WTC11 (cell line): ENCODE results near the gene CBX6. TPM values are rescaled to one million over a fixed set of nuclear protein-coding genes. Genes with fewer than 3 reads are reported as not detected.

ENCODE experiments used
- ATAC-seq: fragments of 200-7000 bp; cut with Tn5 transposase; 2 replicates; pipeline ENCODE4 v1.10.0; 2021; ENCODE audit warnings: mild to moderate bottlenecking, moderate library complexity
- CTCF ChIA-PET: fragments of 300-600 bp; sonication (Branson Sonifier 250); formaldehyde crosslinking; loops from one replicate; lab custom pipeline; 2021; ENCODE audit warnings: antibody characterized with exemption; lab: Charles Lee
- POLR2A ChIA-PET: fragments of 350-600 bp; sonication (Branson Sonifier 250); formaldehyde crosslinking; loops from one replicate; lab custom pipeline; 2021; ENCODE audit warnings: antibody characterized with exemption; lab: Charles Lee
- DNase-seq: peaks from one replicate; pipeline ENCODE4 v3.0.0; 2021; ENCODE audit warnings: low spot score
- H3K27ac Mint-ChIP-seq: 2 replicates; pipeline ENCODE4 v1.8.0; 2021; ENCODE audit warnings: mixed read lengths
- H3K27me3 Mint-ChIP-seq: 2 replicates; pipeline ENCODE4 v1.8.0; 2021; ENCODE audit warnings: low read depth, mild to moderate bottlenecking, moderate library complexity, mixed read lengths
- H3K36me3 Mint-ChIP-seq: 2 replicates; pipeline ENCODE4 v1.8.0; 2021; ENCODE audit warnings: mixed read lengths
- H3K4me1 Mint-ChIP-seq: 2 replicates; pipeline ENCODE4 v1.8.0; 2022; ENCODE audit warnings: mixed read lengths
- H3K4me3 Mint-ChIP-seq: 2 replicates; pipeline ENCODE4 v1.8.0; 2021; ENCODE audit warnings: mild to moderate bottlenecking, moderate library complexity, mixed read lengths
- H3K9me3 Mint-ChIP-seq: 2 replicates; pipeline ENCODE4 v1.8.0; 2021; ENCODE audit warnings: mixed read lengths
- CBFB ChIP-seq: sonication (generic); formaldehyde crosslinking; IDR thresholded peaks from 2 replicates; pipeline ENCODE4 v1.8.1; 2022; ENCODE audit warnings: mild to moderate bottlenecking, low read depth, missing genetic modification reagents
- CREB1 ChIP-seq: sonication (generic); formaldehyde crosslinking; IDR thresholded peaks from 2 replicates; pipeline ENCODE4 v1.8.0; 2023; ENCODE audit warnings: mild to moderate bottlenecking, missing genetic modification reagents
- FOXJ3 ChIP-seq: sonication (generic); formaldehyde crosslinking; IDR thresholded peaks from 2 replicates; pipeline ENCODE4 v1.9.0; 2021; ENCODE audit warnings: missing genetic modification reagents, mild to moderate bottlenecking, borderline replicate concordance
- FOXK1 ChIP-seq: sonication (generic); formaldehyde crosslinking; IDR thresholded peaks from 2 replicates; pipeline ENCODE4 v1.8.0; 2022; ENCODE audit warnings: mild to moderate bottlenecking, moderate library complexity, missing genetic modification reagents
- FOXP1 ChIP-seq: sonication (generic); formaldehyde crosslinking; IDR thresholded peaks from 2 replicates; pipeline ENCODE4 v1.8.0; 2022; ENCODE audit warnings: missing genetic modification reagents, mild to moderate bottlenecking, moderate library complexity, borderline replicate concordance
- GABPB1 ChIP-seq: sonication (generic); formaldehyde crosslinking; IDR thresholded peaks from 2 replicates; pipeline ENCODE4 v1.8.1; 2023; ENCODE audit warnings: mild to moderate bottlenecking, missing genetic modification reagents
- GRHL2 ChIP-seq: fragments of 250-450 bp; sonication (Bioruptor Pico); IDR thresholded peaks from 2 replicates; pipeline ENCODE4 v1.8.0; 2022; ENCODE audit warnings: mild to moderate bottlenecking, moderate library complexity; ENCODE audit not compliant: insufficient replicate concordance, severe bottlenecking
- GTF2I ChIP-seq: fragments of 250-450 bp; sonication (Bioruptor Pico); conservative IDR thresholded peaks from 2 replicates; pipeline ENCODE4 v1.4.0; 2021; ENCODE audit warnings: mild to moderate bottlenecking
- IRF2 ChIP-seq: sonication (generic); formaldehyde crosslinking; IDR thresholded peaks from 2 replicates; pipeline ENCODE4 v1.8.0; 2022; ENCODE audit warnings: low read depth, missing genetic modification reagents, borderline replicate concordance
- SMAD3 ChIP-seq: sonication (generic); formaldehyde crosslinking; IDR thresholded peaks from 2 replicates; pipeline ENCODE4 v1.8.0; 2022; ENCODE audit warnings: missing genetic modification reagents, mild to moderate bottlenecking, borderline replicate concordance
- TCF7 ChIP-seq: sonication (generic); formaldehyde crosslinking; IDR thresholded peaks from 2 replicates; pipeline ENCODE4 v1.8.0; 2022; ENCODE audit warnings: mild to moderate bottlenecking, low read depth, missing genetic modification reagents, moderate library complexity
- TP53 ChIP-seq: sonication (generic); formaldehyde crosslinking; IDR thresholded peaks from 2 replicates; pipeline ENCODE4 v1.8.1; 2023; ENCODE audit warnings: mild to moderate bottlenecking, missing genetic modification reagents
- ZNF263 ChIP-seq: sonication (generic); formaldehyde crosslinking; IDR thresholded peaks from 2 replicates; pipeline ENCODE4 v1.8.1; 2022; ENCODE audit warnings: low read depth, mild to moderate bottlenecking, moderate library complexity, missing genetic modification reagents
- ZNF281 ChIP-seq: sonication (generic); formaldehyde crosslinking; IDR thresholded peaks from 2 replicates; pipeline ENCODE4 v1.8.0; 2023; ENCODE audit warnings: mild to moderate bottlenecking, missing genetic modification reagents
- ZNF396 ChIP-seq: fragments of 250-450 bp; sonication (Bioruptor Pico); IDR thresholded peaks from 2 replicates; pipeline ENCODE4 v1.8.0; 2021; ENCODE audit warnings: mild to moderate bottlenecking, moderate library complexity, borderline replicate concordance
- ZNF423 ChIP-seq: fragments of 250-450 bp; sonication (Bioruptor Pico); IDR thresholded peaks from 2 replicates; pipeline ENCODE4 v2.1.2; 2022; ENCODE audit warnings: mild to moderate bottlenecking, moderate library complexity
- ZSCAN18 ChIP-seq: fragments of 250-450 bp; sonication (Bioruptor Pico); IDR thresholded peaks from 2 replicates; pipeline ENCODE4 v2.1.2; 2022; ENCODE audit warnings: mild to moderate bottlenecking, moderate library complexity
- total RNA-seq: library from RNA; stranded (reverse); gene quantifications from 3 replicates; pipeline ENCODE4 v1.2.3, GENCODE V29; 2021
- TF ChIP-seq, protein P1 (sequence below): sonication (generic); formaldehyde crosslinking; IDR thresholded peaks from 2 replicates; pipeline ENCODE4 v1.8.1; 2023; ENCODE audit warnings: mild to moderate bottlenecking, missing genetic modification reagents
- TF ChIP-seq, protein P2 (sequence below): fragments of 250-450 bp; sonication (Bioruptor Pico); conservative IDR thresholded peaks from 2 replicates; pipeline ENCODE4 v1.9.0; 2021; ENCODE audit warnings: mild to moderate bottlenecking
- TF ChIP-seq, protein P3 (sequence below): sonication (generic); formaldehyde crosslinking; IDR thresholded peaks from 2 replicates; pipeline ENCODE4 v1.8.1; 2022; ENCODE audit warnings: low read depth, mild to moderate bottlenecking, moderate library complexity, missing genetic modification reagents, borderline replicate concordance
- TF ChIP-seq, protein P4 (sequence below): fragments of 250-450 bp; sonication (Bioruptor Pico); IDR thresholded peaks from 2 replicates; pipeline ENCODE4 v1.9.0; 2021; ENCODE audit warnings: mild to moderate bottlenecking
- TF ChIP-seq, protein P5 (sequence below): sonication (generic); formaldehyde crosslinking; IDR thresholded peaks from 2 replicates; pipeline ENCODE4 v1.8.0; 2023; ENCODE audit warnings: missing genetic modification reagents

CBX6 gene
- total RNA-seq, 1 experiment from 2014 or later, result 27.0 TPM

GRCh38 chr22:38879108-38879729 is 7.2 kb upstream of the CBX6 start:
- peaks cover 15% of the 10 kb centered on the region for H3K4me1 Mint-ChIP-seq
- H3K36me3 Mint-ChIP-seq, result no peaks in the 10 kb centered on the region; the same call in 1 of the 2 replicates
- no peak overlapping the region for H3K27ac Mint-ChIP-seq
- TF ChIP-seq GABPB1, result no peak
- TF ChIP-seq, protein P1, sequence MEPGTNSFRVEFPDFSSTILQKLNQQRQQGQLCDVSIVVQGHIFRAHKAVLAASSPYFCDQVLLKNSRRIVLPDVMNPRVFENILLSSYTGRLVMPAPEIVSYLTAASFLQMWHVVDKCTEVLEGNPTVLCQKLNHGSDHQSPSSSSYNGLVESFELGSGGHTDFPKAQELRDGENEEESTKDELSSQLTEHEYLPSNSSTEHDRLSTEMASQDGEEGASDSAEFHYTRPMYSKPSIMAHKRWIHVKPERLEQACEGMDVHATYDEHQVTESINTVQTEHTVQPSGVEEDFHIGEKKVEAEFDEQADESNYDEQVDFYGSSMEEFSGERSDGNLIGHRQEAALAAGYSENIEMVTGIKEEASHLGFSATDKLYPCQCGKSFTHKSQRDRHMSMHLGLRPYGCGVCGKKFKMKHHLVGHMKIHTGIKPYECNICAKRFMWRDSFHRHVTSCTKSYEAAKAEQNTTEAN (CRISPR knock-in tag), result no peak
- TF ChIP-seq SMAD3 (CRISPR knock-in tag), result no peak
- TF ChIP-seq, protein P2, sequence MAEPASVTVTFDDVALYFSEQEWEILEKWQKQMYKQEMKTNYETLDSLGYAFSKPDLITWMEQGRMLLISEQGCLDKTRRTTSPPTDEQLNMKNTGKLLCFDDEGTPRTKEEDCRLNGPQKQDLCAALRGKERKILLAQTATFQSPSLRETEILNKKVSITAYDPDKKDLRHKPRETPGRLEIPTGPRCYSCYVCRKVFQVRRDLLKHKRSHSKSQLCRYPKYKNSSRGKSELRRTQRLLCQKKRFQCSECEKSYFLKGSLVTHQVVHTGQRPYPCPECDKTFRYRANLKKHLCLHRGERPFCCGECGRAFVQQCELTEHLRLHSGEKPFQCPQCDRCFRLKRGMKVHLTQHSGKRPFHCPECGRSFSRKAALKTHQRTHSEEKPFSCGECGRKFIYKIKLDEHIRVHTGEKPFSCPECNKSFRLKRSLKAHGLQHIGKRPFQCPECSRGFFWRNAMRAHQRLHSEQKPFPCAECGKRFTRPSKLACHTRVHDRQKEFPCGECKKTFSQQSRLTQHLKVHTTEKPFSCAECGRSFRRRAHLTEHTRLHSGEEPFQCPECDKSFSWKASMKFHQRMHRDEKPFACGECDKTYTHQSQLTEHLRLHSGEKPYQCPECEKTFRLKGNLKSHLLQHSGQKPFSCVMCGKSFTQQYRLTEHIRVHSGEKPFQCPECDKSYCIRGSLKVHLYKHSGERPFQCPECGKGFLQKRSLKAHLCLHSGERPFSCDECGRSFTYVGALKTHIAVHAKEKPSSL (CRISPR knock-in tag), result no peak
- no peak for TF ChIP-seq ZNF396 (CRISPR knock-in tag)
- TF ChIP-seq ZSCAN18 (CRISPR knock-in tag), result no peak
- no peak for TF ChIP-seq ZNF263 (CRISPR knock-in tag)
- no peak for TF ChIP-seq CREB1
- no peak for TF ChIP-seq GTF2I
- TF ChIP-seq FOXJ3 (CRISPR knock-in tag), result no peak
- no peak for TF ChIP-seq IRF2
- H3K4me3 Mint-ChIP-seq, result no peak overlapping the region
- CTCF ChIA-PET, result interaction anchor here (0.6 to 1.5 kb wide), 3 partner anchors 9 to 256 kb away, joined by 3 to 8 read pairs (median 4); no protein-coding TSS in a partner anchor
- POLR2A ChIA-PET, result no interaction called here
- DNase-seq, result no peak
- peaks cover 18% of the 10 kb centered on the region for H3K27me3 Mint-ChIP-seq
- no peak for ATAC-seq
- H3K9me3 Mint-ChIP-seq, result no peaks in the 10 kb centered on the region

DNA sequence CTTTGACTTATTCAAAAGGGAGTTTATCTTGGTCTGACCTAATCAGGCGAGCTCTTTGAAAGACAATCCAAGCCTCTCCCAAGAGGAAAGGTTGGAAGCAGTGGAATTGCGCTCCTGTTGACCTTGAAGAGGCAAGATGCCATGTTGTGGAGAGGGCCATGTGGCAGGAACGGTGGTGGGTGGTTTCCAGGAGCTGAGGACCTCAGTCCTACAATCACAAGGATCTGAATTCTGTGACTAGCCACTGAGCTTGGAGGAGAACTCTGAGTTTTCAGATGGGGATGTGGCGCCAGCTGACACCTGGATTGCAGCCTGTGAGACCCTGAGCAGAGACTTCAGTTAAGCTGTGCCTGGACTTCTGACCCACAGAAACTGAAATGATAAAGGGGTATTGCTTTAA is 6.0 kb upstream of the CBX6 start:
- Mint-ChIP-seq H3K9me3 (no peaks in the 10 kb centered on the region), H3K4me1 (peaks cover 27% of the 10 kb centered on the region), H3K27ac (no peak overlapping the region), H3K27me3 (peaks cover 18% of the 10 kb centered on the region), H3K36me3 (no peaks in the 10 kb centered on the region; the same call in 1 of the 2 replicates), H3K4me3 (no peak overlapping the region)
- DNase-seq (no peak), ATAC-seq (no peak)
- ChIA-PET CTCF (interaction anchor here (0.8 to 1.5 kb wide), 3 partner anchors 8 to 258 kb away, joined by 3 to 8 read pairs (median 3); no protein-coding TSS in a partner anchor), POLR2A (no interaction called here)
- TF ChIP-seq GRHL2 (CRISPR knock-in tag) (no peak), TCF7 (CRISPR knock-in tag) (no peak), ZNF281 (CRISPR knock-in tag) (no peak), FOXP1 (no peak), TP53 (CRISPR knock-in tag) (no peak), ZNF423 (CRISPR knock-in tag) (no peak), ZNF396 (CRISPR knock-in tag) (no peak), FOXK1 (CRISPR knock-in tag) (no peak), CBFB (CRISPR knock-in tag) (no peak)
- TF ChIP-seq, protein P3, sequence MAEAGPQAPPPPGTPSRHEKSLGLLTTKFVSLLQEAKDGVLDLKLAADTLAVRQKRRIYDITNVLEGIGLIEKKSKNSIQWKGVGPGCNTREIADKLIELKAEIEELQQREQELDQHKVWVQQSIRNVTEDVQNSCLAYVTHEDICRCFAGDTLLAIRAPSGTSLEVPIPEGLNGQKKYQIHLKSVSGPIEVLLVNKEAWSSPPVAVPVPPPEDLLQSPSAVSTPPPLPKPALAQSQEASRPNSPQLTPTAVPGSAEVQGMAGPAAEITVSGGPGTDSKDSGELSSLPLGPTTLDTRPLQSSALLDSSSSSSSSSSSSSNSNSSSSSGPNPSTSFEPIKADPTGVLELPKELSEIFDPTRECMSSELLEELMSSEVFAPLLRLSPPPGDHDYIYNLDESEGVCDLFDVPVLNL (CRISPR knock-in tag), result no peak
- TF ChIP-seq, protein P4, sequence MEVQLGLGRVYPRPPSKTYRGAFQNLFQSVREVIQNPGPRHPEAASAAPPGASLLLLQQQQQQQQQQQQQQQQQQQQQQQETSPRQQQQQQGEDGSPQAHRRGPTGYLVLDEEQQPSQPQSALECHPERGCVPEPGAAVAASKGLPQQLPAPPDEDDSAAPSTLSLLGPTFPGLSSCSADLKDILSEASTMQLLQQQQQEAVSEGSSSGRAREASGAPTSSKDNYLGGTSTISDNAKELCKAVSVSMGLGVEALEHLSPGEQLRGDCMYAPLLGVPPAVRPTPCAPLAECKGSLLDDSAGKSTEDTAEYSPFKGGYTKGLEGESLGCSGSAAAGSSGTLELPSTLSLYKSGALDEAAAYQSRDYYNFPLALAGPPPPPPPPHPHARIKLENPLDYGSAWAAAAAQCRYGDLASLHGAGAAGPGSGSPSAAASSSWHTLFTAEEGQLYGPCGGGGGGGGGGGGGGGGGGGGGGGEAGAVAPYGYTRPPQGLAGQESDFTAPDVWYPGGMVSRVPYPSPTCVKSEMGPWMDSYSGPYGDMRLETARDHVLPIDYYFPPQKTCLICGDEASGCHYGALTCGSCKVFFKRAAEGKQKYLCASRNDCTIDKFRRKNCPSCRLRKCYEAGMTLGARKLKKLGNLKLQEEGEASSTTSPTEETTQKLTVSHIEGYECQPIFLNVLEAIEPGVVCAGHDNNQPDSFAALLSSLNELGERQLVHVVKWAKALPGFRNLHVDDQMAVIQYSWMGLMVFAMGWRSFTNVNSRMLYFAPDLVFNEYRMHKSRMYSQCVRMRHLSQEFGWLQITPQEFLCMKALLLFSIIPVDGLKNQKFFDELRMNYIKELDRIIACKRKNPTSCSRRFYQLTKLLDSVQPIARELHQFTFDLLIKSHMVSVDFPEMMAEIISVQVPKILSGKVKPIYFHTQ (CRISPR knock-in tag), result no peak
- TF ChIP-seq, protein P5, sequence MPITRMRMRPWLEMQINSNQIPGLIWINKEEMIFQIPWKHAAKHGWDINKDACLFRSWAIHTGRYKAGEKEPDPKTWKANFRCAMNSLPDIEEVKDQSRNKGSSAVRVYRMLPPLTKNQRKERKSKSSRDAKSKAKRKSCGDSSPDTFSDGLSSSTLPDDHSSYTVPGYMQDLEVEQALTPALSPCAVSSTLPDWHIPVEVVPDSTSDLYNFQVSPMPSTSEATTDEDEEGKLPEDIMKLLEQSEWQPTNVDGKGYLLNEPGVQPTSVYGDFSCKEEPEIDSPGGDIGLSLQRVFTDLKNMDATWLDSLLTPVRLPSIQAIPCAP (CRISPR knock-in tag), result no peak
